GM18907 (cell line): Measurements from ENCODE around the gene SART1.
A peak's percentile ranks its signal among the peaks of the same experiment; 100 is the strongest.
"Not testable (repeated sequence)": the region's sequence is repeated elsewhere in the genome, so short reads cannot be mapped to it uniquely, and the experiment has no call there.

Source experiments
- ATAC-seq: cut with Tn5 transposase; IDR thresholded peaks from one replicate; pipeline ENCODE4 v1.9.1; 2021; ENCODE audit warnings: mild to moderate bottlenecking, moderate library complexity; ENCODE audit not compliant: unreplicated experiment

Gene SART1

GRCh38 chr11:65987336-65987735, 25.8 kb downstream of the SART1 start:
- no peak for ATAC-seq

- ATAC-seq, result peak; percentile 88
Observed at GRCh38 chr11:65988791-65989592, 27.5 kb downstream of the SART1 start.

- no peak for ATAC-seq
Observed at GRCh38 chr11:65992056-65992455, 30.5 kb downstream of the SART1 start.

- no peak for ATAC-seq
Observed at GRCh38 chr11:65997286-65997685, 35.8 kb downstream of the SART1 start.

- peak; percentile 80 for ATAC-seq
Observed at GRCh38 chr11:66001942-66002647, 40.6 kb downstream of the SART1 start, which contains the start of the genes BANF1 and EIF1AD. Gene BANF1, plus strand, starts transcription at chr11:66002503. Its CDS starts 748 bp downstream, at chr11:66003251. Gene EIF1AD, minus strand, starts transcription at chr11:66002157. Its CDS starts 1,768 bp downstream, at chr11:66000389.

- ATAC-seq, result peak; percentile 32
Observed at GRCh38 chr11:66002648-66003225, 41.2 kb downstream of the SART1 start.

- no peak for ATAC-seq
Observed at GRCh38 chr11:66003291-66003690, 41.8 kb downstream of the SART1 start.

GRCh38 chr11:66004186-66004585, 42.7 kb downstream of the SART1 start:
- ATAC-seq, result no peak

- ATAC-seq, result no peak
Observed at GRCh38 chr11:66006134-66006890, 44.8 kb downstream of the SART1 start.

- ATAC-seq, result no peak
Observed at GRCh38 chr11:66006891-66007176, 45.3 kb downstream of the SART1 start.

- no peak for ATAC-seq
Observed at GRCh38 chr11:66007201-66007634, 45.7 kb downstream of the SART1 start.

GRCh38 chr11:66008095-66008467, 46.5 kb downstream of the SART1 start:
- ATAC-seq, result no peak

- ATAC-seq, result no peak
Observed at GRCh38 chr11:66008468-66009101, 47.1 kb downstream of the SART1 start.

GRCh38 chr11:66010036-66010435, 48.5 kb downstream of the SART1 start:
- not testable (repeated sequence) for ATAC-seq

GRCh38 chr11:66011239-66011784, 49.8 kb downstream of the SART1 start:
- no peak for ATAC-seq

GRCh38 chr11:66011785-66012303, 50.3 kb downstream of the SART1 start, which contains the start of gene CST6:
Gene CST6, plus strand, starts transcription at chr11:66012008. Its CDS starts 37 bp downstream, at chr11:66012045.
- ATAC-seq, result no peak

GRCh38 chr11:66012371-66012945, 50.9 kb downstream of the SART1 start:
- ATAC-seq, result no peak

GRCh38 chr11:66012946-66013761, 51.6 kb downstream of the SART1 start:
- ATAC-seq, result no peak

- no peak for ATAC-seq
Observed at GRCh38 chr11:66013762-66014100, 52.2 kb downstream of the SART1 start.
